HG02678 (cell line): ENCODE data around the gene C5orf15.
"Not testable (repeated sequence)": the region's sequence is repeated elsewhere in the genome, so short reads cannot be mapped to it uniquely, and the experiment has no call there.

Experiments used
- ATAC-seq: cut with Tn5 transposase; IDR thresholded peaks from one replicate; pipeline ENCODE4 v1.9.1; 2021; ENCODE audit warnings: mild to moderate bottlenecking, moderate library complexity; ENCODE audit not compliant: unreplicated experiment

Gene C5orf15

DNA sequence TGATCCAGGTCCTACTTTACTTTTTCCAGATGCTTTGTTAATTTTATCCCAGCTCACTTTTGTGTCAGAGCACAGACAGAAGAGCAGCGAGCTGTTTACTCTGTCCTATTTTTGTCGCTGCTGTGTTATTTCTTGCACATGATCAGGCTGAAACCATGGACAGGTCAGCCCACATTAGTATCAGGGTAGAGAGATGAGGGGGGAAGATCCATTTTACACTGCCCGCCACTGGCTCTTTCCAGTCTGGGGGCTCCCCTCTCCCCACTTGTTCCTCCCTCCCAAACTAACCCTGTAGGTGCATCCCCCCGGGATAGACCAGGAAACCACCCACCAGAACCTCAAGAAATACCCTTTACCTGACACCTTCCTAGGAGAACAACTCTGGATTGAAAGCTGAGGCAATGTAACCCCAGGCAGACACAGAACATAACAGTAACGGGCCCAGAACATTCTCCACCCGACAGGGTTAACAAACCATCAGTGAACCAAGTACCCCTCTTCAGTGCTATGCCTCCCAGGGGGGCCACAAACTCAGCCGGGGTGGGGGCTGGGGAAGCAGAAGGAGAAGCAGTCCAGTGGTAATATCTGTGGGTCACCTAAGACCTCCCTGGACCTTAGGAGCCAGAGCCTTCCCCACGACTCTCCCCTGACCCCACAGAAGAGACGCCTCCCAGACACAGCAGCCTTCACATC, 26.0 kb upstream of the C5orf15 start:
- no peak for ATAC-seq

- no peak for ATAC-seq
Observed at GRCh38 chr5:133993185-133993936, 24.9 kb upstream of the C5orf15 start.

- ATAC-seq: no peak
Observed at GRCh38 chr5:133992429-133993155, 24.2 kb upstream of the C5orf15 start.

DNA sequence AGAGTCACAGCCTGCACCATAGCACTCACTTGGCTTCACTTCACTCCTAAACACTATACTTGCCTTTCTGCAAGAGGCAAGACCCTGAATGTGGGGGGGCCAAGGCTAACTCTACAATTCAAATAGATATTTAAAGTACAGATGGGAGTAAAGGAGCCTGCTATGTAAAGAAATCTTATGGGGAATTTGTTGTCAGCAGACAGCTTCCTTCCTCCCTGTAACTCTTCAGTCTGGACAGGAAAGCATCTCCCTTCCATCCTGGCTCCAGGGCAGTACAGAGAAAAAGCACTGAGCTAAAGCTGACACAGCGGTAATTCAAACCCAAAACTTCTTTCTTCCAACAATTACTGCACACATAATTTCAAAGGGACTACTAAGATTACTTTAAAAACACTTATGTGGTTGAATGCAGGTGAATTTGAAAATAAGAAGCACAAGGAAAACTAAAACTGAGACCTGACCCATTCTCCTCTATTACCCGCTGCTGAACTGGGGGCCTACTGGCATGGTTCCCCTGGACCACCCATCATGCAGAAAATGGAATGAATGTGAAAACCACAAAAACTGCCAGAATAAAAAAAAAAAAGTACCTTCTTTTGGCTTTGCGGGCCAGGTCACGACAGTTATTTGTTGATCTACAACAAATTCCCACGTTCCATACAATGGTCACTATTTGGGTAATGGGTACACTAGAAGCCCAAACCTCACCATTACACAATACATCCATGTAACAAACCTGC, 22.9 kb upstream of the C5orf15 start:
- ATAC-seq: no peak

DNA sequence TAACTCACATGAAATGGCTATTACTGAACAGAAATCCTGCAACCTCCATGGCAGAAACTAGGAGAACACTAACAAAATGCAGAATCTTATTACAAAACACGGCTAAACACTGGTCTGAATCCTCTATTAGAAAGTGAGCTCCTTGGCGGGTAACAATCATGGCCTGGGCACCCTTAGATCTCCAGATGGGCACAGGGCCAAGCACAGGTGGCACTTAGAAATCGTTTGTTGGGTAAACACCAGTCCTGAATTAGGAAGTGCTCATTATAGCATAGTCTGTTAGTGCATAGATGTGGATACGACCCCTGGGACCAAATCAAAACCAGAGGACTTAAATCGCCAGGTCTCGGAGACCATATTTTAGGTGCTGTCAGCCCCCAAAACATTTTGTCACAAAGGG, 22.0 kb upstream of the C5orf15 start:
- ATAC-seq: no peak

DNA sequence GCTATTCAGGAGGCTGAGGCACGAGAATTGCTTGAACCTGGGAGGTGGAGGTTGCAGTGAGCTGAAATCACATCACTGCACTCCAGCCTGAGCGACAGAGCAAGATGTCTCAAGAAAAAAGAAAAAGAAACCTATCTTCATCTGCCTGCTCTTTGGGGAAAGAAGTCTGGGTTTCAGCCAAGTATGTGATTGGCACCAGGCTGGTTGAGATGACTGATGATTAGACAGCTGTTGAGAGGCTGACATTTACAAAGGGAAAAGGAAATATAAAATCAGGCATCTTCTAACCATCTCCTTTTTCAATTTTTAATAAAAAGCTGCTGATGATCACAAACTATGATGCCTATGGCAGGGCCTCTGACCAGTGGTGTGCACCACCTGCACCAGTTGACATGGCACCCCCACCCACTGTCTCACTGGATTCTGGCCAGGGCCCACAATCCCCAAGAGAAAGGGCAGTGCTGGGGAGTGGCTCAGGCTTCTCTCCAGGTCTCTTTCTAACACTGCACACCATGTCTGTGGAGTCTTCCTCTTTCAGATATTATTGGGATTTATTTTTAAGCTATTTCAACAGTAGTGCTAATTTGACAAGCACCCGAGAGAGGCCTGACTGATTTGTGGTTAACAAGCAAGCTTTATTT, 17.2 kb upstream of the C5orf15 start:
- no peak for ATAC-seq

DNA sequence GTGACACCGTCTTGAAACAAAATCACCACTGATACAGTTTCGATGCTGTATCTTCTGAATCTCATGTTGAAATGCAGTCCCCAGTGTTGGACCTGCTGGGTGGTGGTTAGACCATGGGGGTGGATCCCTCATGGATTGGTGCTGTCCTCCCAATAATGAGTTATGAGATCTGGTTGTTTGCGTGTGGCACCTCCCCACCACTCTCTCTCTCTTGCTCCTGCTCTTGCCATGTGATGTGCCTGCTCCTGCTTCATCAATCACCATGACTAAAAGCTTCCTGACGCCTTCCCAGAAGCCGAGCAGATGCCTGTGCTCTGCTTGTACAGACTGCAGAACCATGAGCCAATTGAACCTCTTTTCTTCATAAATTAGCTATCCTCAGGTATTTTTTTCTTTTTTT, 15.2 kb upstream of the C5orf15 start:
- no peak for ATAC-seq

DNA sequence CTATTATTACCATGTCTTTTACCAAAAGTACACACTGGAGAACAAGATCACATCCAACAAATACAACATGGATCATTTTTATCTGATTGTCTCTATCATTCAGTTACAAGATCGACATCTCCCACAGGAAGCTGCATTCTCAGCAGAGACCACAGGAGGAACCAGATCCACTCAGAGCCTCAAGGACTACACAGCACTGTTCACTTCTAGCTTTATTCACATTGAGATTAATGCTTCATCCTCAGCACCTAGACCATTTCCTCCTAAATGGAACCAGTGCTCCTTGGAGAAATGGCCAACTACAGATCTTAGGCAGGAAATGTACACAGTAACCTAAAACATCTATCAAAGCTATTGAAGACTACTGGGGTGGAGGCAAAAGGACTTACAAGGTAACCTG, 13.3 kb upstream of the C5orf15 start:
- ATAC-seq: no peak

GRCh38 chr5:133980652-133981051, 12.2 kb upstream of the C5orf15 start:
- no peak for ATAC-seq

GRCh38 chr5:133978943-133979342, 10.5 kb upstream of the C5orf15 start:
- ATAC-seq: no peak

- ATAC-seq: no peak
Observed at GRCh38 chr5:133977858-133978257, 9.4 kb upstream of the C5orf15 start.

DNA sequence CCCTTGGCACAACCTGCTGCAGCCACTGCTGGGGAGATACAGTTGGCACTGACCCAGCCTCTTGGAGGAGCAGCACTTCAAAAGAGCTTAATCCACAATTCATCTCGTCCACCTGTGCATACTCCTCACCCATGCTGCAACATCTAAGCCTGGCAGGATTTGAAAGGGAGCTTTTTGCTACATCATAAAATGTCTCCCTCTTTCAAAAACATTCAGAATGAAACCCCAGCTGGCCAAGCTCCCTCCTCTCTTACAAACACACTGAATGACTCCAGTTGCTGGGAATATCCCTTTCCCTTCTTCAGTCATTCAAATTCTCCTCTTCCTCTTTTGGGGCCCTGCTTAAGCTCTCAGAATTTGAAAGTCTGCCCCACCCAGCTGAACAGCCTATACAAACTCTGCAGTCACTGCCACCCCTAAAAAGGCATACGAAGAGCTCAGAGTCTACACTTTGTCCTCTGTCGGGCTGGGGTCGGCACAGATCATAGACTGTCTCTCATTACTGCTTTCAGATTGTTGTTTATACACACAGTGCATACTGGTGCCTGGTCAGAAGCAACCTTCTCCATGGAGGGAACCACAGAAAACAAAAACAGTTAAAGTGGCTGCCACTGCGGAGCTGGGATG, 8.8 kb upstream of the C5orf15 start:
- peak; percentile 65 for ATAC-seq

- ATAC-seq: not testable (repeated sequence)
Observed at GRCh38 chr5:133975546-133975945, 7.1 kb upstream of the C5orf15 start.

DNA sequence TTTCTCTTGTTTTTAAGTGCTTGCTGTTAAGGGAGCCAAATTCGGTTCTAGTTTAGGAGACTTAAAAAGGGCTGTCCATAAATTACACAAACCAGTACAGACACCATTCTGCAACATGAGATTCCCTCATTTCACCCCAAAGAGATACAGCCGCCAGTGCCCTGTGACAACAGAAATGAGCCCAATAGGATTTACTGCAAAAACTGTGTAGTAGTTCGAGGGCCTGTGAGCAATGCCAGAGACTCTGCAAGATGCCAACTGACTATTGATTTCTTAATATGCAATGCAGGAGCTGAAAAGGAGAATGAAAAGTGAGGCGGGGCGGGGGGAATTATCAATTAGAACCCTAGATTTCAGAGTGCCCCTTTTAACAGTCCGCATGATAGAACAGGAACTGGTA, 5.7 kb upstream of the C5orf15 start:
- ATAC-seq: no peak

DNA sequence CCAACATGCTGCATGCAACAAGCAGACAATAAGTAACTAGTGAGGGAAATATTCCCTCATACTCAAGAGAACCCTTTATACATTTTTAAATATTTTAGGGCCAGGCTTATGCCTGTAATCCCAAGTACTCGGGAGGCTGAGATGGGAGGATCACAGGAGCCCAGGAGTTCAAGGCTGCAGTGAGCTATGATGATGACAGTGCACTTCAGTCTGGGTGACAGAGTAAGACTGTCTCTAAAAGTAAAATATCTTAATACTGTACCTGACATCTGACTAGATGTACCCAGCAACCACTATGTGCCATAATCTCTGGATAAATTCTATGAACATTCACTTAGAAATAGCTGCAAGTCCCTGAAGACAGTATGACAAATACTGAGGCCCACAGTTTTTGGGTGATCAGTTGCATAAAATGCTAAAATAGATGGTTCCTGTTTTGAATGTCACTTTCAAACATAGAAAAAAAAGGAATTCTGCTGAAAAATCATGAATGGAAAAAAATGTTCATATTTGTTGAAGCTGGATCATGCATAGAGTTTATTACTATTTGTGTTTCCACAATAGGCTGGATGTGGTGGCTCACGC, 2.0 kb upstream of the C5orf15 start:
- no peak for ATAC-seq

DNA sequence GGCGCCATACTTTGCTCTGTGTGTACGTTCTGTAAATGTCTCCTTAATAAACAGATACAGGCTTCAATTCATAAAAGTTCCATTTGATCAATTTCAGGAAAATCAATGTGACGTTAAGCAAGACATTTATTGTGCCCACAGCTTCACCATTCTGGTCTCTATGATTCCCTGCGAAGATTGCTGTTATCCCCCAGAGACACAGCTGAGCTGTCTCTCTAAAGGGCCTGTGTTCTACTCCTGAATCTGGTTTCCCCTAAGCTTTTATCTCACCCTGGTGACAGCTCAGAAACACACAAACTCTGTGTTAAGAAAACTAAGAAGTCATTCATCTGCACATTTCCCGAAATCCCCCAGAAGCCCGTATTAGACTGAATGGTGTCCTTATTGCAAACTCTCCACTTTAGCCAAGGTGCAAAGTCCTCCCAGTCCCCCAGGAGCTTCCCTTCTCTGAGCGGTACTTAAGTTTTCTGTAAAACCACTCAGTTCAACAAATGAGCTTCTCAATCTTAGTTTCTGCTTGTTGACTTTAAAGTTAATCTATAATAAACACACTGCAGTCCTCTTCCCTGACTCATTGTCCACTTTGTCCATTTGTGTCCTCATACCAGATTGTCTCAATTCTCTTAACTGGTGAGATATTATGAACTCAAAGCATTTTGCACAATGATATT, 1.4 kb upstream of the C5orf15 start:
- no peak for ATAC-seq

GRCh38 chr5:133967698-133968203, 674 bp downstream of the C5orf15 start:
- ATAC-seq: peak; percentile 5

DNA sequence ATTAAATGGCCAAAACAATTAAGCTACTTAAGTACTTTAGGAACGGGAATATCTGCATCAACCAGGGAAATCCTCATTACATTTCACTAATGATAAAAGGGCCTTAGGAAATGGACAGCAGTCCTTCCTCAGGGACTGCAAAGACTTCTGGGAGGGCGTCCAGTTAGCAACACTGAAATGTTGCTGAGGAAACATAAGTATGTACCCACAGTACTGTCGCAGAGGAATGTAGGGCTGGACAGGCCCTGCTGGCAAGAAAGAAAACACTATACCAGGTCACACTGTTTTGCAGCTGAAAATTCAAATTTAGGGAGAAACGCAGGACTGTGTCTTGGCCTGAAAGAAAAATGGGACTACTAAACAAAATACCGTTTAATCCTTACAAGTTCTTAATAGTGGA, 1.3 kb downstream of the C5orf15 start:
- ATAC-seq: no peak

GRCh38 chr5:133966090-133966489, 2.3 kb downstream of the C5orf15 start:
- ATAC-seq: no peak
